DMS53 treated with DMSO at 0.1 percent for 48 hours (cell line): Measurements from ENCODE around the gene PCSK6.

Source experiments
- DNase-seq: peaks from one replicate; lab custom pipeline; 2025; ENCODE audit not compliant: unreplicated experiment; lab: John Stamatoyannopoulos, UW

Gene PCSK6

DNA sequence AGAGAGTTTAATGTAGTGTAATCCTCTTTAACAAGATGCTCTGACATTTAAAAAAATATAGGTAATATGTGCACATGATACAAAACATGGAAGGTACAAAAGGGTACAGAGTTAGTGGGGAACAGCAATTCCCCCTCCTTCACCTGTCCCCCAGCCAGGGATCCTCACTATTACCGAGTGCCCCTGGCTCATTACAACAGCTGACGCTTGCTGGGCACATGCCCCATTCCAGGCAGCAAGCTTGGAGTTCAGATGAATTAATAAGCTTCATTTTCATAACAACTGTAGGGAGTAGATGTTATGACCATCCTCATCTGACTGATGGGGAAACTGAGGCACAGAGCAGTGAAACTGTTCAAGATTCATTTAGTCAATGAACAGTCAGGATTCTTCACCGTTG lies 41.2 kb downstream of the PCSK6 start:
- DNase-seq: no peak

DNA sequence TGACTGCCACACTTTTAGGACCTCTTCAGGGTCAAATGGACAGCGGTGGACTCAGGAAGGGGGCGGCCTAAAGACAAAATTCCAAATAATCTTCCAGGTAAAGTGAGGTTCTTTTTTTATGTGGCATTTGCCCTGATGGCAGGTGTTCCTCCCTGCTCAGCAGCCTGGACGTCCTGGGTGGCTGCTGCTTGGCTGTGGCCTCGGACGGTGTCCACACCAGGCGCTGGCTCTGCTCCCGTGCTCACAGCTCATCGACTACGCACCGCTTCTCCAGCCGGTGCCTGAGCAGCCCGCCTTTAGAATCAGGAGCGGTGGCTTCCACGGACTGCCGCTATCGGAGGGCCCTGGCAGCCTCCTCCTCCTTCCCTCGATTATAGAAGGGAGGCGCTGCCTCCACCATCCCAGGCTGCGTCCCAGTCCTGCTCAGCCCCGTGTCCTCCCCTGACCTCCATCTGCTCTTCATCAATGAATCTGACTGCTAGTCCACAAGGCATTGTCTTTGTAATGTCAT lies 41.9 kb downstream of the PCSK6 start:
- DNase-seq: no peak

DNA sequence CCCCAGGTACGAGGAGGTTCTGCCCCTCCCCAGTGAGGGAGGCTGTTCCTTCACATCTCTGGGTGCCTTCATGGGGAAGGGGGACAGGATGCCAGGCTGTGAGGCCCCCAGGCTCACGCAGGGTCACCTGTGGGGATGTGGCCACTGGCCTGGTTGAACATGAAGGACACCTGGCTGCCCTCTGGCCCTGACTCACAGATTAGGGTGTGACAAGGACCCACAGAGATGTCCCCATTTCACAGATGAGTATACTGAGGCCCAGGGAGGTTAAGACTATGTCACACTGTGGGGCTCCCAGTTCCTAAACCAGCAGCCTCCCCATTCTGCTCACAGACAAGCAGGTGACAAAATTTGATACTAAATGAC lies 42.4 kb downstream of the PCSK6 start:
- DNase-seq: no peak

DNA sequence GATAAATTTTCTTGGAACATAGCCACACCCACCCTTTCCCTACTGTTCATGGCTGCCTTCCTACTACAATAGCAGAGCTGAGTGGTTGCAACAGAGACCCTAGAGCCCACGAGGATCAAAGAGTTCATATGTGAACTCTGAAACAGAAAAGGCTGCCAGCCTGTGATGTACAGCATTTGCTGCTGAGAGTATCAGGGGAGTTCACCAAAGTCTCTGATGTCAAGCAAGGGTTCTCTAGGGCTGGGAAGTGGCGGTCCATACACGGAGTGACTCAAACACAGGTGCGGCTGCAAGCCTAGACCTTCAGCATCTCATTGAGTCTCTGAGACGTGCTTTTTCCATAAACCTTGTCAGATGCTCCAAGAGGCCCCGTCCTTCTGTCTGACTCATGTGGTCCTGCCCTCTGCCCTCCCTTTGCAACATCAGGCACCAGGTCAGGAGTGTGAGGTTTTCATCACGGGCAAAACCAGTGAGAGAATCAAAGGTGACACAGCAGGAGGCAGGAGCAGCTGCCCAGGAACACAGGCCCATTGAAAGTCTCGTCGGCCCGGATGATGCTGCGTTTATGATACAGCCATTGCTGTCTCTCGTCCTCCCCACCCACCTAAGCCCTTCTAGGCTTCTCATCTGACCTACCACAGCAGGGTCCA lies 42.9 kb downstream of the PCSK6 start:
- no peak for DNase-seq

- DNase-seq: no peak
Observed at GRCh38 chr15:101445562-101446517, 43.7 kb downstream of the PCSK6 start.

GRCh38 chr15:101444807-101445508 lies 44.5 kb downstream of the PCSK6 start:
- no peak for DNase-seq

DNA sequence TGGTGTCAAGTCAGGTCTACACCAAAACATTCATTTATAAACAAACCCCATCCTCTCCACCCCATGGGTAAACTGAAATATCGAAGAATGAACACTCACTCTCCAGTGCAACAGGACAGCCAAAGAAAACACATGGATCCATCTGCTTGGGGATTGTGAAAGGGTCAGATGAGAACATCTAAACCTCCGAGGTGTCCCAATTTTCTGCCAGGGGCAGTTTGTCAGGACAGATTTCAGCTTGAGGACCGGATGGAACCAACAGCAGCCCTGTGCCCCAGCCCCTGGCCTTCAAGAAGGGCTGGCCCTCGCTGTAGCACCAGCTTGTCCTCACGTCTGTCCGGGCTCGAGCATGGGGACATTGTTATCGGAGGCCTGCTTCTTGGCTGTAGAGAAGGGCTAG lies 45.5 kb downstream of the PCSK6 start:
- no peak for DNase-seq

DNA sequence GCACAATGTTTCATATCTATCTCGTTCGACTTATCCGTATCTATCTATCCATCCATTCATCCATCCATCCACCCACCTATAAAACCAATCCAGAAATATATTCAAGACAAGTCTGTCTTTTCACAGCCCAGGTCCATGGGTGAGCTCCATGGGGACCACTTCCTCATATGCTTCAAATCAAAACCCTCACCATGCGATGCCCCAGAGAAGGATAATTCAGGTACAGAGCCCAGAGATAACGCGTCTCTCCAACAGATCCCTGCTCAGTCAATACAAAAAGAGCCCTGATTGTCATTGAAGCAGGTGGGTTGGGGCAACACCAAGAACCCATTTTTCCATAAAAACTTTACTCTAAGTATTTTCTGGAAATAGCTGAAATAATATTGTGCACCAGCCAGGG lies 47.2 kb downstream of the PCSK6 start:
- DNase-seq: no peak

DNA sequence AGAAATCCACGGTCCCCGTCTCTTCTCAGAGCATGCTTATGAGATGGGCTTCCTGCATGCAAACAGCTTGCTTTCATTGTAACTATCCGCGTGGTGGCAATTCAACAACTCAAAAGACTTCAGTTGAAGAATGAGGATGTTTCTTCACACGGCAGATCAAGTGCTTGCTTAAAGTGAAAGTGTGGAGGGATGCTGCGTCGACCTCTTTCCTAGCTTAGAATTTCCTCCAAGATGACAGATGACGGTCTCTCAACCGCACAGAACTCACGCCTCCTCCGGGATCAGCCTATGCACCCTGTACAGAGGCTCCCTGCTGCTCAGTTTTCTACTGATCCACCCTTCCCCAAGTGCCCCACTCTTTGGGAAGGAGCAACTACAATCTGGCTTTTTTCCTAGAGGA lies 47.8 kb downstream of the PCSK6 start:
- no peak for DNase-seq

DNA sequence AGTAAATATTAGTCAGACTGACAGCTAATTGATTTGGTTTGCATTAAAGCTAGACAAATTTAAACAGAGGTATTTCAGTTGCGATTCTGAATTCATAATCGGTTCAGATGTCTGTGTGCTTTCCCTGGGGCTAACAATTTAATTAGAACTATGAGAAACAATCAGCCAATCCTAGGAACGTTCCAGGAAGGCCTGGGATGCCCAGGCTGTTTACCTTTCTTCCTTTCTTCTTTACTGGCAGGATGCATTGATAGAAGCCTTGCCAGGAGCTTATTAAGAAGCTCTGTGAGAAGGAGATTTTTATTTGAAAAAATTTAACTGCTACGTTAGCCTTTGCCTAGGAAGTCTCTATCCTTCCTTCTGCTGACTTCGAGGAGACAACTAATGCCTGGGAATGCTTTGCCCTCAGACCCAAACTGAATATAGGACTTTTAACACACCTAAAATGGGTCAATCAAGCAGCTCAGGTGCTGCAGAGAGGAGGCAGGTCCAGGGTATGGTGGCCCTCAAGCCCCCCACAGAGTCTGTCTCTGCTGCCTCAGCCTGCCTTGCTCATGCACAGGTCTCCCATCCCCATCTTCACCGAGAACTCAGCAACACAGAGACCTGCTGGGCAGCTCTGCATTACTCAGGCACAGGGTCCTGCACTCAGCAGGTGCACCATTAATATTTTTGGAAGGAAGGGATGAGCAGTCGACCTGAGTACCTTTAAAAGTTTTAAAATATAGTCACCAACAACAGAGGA lies 48.5 kb downstream of the PCSK6 start:
- DNase-seq: no peak

GRCh38 chr15:101439920-101440319 lies 49.6 kb downstream of the PCSK6 start:
- no peak for DNase-seq

GRCh38 chr15:101439285-101439919 lies 50.1 kb downstream of the PCSK6 start:
- no peak for DNase-seq

- no peak for DNase-seq
Observed at GRCh38 chr15:101438482-101439284, 50.8 kb downstream of the PCSK6 start.

GRCh38 chr15:101437618-101438481 lies 51.7 kb downstream of the PCSK6 start:
- no peak for DNase-seq

- no peak for DNase-seq
Observed at GRCh38 chr15:101437209-101437608, 52.3 kb downstream of the PCSK6 start.

- no peak for DNase-seq
Observed at GRCh38 chr15:101436526-101436925, 53.0 kb downstream of the PCSK6 start.

- DNase-seq: no peak
Observed at GRCh38 chr15:101435761-101436160, 53.7 kb downstream of the PCSK6 start.

- no peak for DNase-seq
Observed at GRCh38 chr15:101434032-101434920, 55.2 kb downstream of the PCSK6 start.
